SK-N-MC (cell line): ENCODE measurements around the gene C22orf39.

Source experiments
- EZH2 ChIP-seq: fragments of 200-600 bp; sonication (generic); IDR thresholded peaks from one replicate; pipeline ENCODE4 v1.6.1; 2017; ENCODE audit warnings: antibody characterized with exemption
- FOXP2 ChIP-seq: optimal IDR thresholded peaks from 2 replicates; pipeline ENCODE3; 2011; ENCODE audit warnings: mild to moderate bottlenecking, moderate library complexity; ENCODE audit not compliant: insufficient read depth; ENCODE audit errors: extremely low read length, control extremely low read depth
- POLR2AphosphoS5 ChIP-seq: IDR thresholded peaks from 2 replicates; pipeline ENCODE4 v1.6.1; 2012; ENCODE audit warnings: mild to moderate bottlenecking, low read depth, low read length, borderline replicate concordance

GRCh38 chr22:19420321-19420720 lies 27.2 kb downstream of the C22orf39 start:
- no peak for TF ChIP-seq EZH2
- TF ChIP-seq POLR2AphosphoS5, result no peak
- no peak for TF ChIP-seq FOXP2
